SK-N-SH (cell line): ENCODE results near the gene ATIC.

ENCODE experiments used
- CTCF ChIP-seq: fragments of 200-600 bp; sonication (generic); IDR thresholded peaks from 2 replicates; pipeline ENCODE4 v1.6.1; 2017; ENCODE audit warnings: antibody characterized with exemption, mild to moderate bottlenecking, moderate library complexity
- FOXJ3 ChIP-seq: sonication (generic); formaldehyde crosslinking; IDR thresholded peaks from 2 replicates; pipeline ENCODE4 v1.5.1; 2020; ENCODE audit warnings: mild to moderate bottlenecking, missing genetic modification reagents
- IRF3 ChIP-seq: fragments of 150-350 bp; IDR thresholded peaks from 2 replicates; pipeline ENCODE4 v1.6.1; 2016; ENCODE audit warnings: mild to moderate bottlenecking, low read depth, low read length
- NFIC ChIP-seq: IDR thresholded peaks from 2 replicates; pipeline ENCODE4 v1.4.0; 2012; ENCODE audit warnings: borderline replicate concordance
- POLR2AphosphoS5 ChIP-seq: IDR thresholded peaks from 2 replicates; pipeline ENCODE4 v1.6.1; 2012; ENCODE audit warnings: low read depth, low read length
- REST ChIP-seq: IDR thresholded peaks from 2 replicates; pipeline ENCODE4 v1.6.1; 2012; ENCODE audit warnings: mild to moderate bottlenecking, low read depth, low read length, moderate library complexity
- RFX5 ChIP-seq: IDR thresholded peaks from 2 replicates; pipeline ENCODE4 v1.6.1; 2012; ENCODE audit warnings: mild to moderate bottlenecking, improper control_type of control experiment, low read length
- RXRA ChIP-seq: IDR thresholded peaks from 2 replicates; pipeline ENCODE4 v1.4.0; 2012; ENCODE audit warnings: low read depth, mild to moderate bottlenecking, borderline replicate concordance
- SIN3A ChIP-seq: IDR thresholded peaks from 2 replicates; pipeline ENCODE4 v1.6.1; 2012; ENCODE audit warnings: low read depth, mild to moderate bottlenecking, low read length, moderate library complexity, borderline replicate concordance
- TAF1 ChIP-seq: IDR thresholded peaks from 2 replicates; pipeline ENCODE4 v1.6.1; 2012; ENCODE audit warnings: low read depth, mild to moderate bottlenecking, low read length, moderate library complexity, borderline replicate concordance
- USF2 ChIP-seq: fragments of 150-350 bp; IDR thresholded peaks from 2 replicates; pipeline ENCODE4 v1.6.1; 2017; ENCODE audit warnings: antibody characterized with exemption, low read length, low read depth, borderline replicate concordance

GRCh38 chr2:215386566-215386965 is 74.7 kb downstream of the ATIC start:
- TF ChIP-seq TAF1 (no peak), RXRA (no peak), IRF3 (no peak), CTCF (no peak), POLR2AphosphoS5 (no peak), REST (no peak), RFX5 (no peak), FOXJ3 (CRISPR knock-in tag) (no peak), USF2 (no peak), NFIC (no peak), SIN3A (no peak)
